K562 (cell line): ENCODE results near the gene CFAP90. TPM values are rescaled to one million over a fixed set of nuclear protein-coding genes. Genes with fewer than 3 reads are reported as not detected.

Experiments
- ATAC-seq: fragments of 200-7000 bp; cut with Tn5 transposase; 3 replicates; pipeline ENCODE4 v1.9.1; 2020; ENCODE audit warnings: moderate library complexity
- BruUV-seq: library from RNA; stranded (reverse); fragments of 400-500 nt; replicated peaks from 2 replicates; lab custom pipeline; 2021; lab: Mats Ljungman, UMichigan
- CTCF ChIA-PET: fragments of 300-600 bp; formaldehyde crosslinking; extraction: SDS; loops from one replicate; lab custom pipeline; 2021; ENCODE audit warnings: low intra/inter-chr PET ratio; lab: Yijun Ruan, JAX
- POLR2A ChIA-PET: fragments of 300-600, 350-650 bp; sonication (Branson Sonifier 250); formaldehyde crosslinking; extraction: SDS; loops from one replicate; lab custom pipeline; 2021; ENCODE audit warnings: antibody characterized with exemption, inconsistent platforms; lab: Yijun Ruan, JAX
- DNase-seq, 4 experiments: peaks; one replicate each; pipeline versions ENCODE4 v3.0.0 to v3.0.0-alpha.2; 2011 to 2018; ENCODE audit warnings: low spot score in 3 of 4, mixed read lengths in 3 of 4; ENCODE audit errors: extremely low read depth in 1 of 4
- FAIRE-seq: peaks from 2 replicates; lab custom pipeline; 2011; peaks lifted over from hg19 to GRCh38; lab: Jason Lieb, UNC
- H2AFZ ChIP-seq: 2 replicates; pipeline ENCODE4 v1.6.0; 2011; ENCODE audit warnings: low read depth, low read length, control low read depth, inconsistent platforms
- H3K27ac ChIP-seq: fragments of 200-600 bp; 3 replicates; pipeline ENCODE4 v1.8.0; 2011; ENCODE audit warnings: low read depth, mild to moderate bottlenecking, control low read depth, inconsistent platforms, low read length, moderate library complexity, mixed read lengths; ENCODE audit errors: extremely low read depth
- H3K27me3 ChIP-seq, 2 experiments: fragments of 300-600 bp in 1 of 2; 2 replicates in 1 of 2; 3 replicates in 1 of 2; pipeline versions ENCODE4 v1.6.0 to v1.8.0; 2011; ENCODE audit warnings: inconsistent platforms in 2 of 2, low read length in 2 of 2, mild to moderate bottlenecking in 1 of 2, mixed read lengths in 1 of 2, moderate library complexity in 1 of 2; ENCODE audit not compliant: control insufficient read depth in 2 of 2, insufficient read depth in 2 of 2
- H3K36me3 ChIP-seq: fragments of 300-600 bp; 3 replicates; pipeline ENCODE4 v1.8.0; 2011; ENCODE audit warnings: mild to moderate bottlenecking, low read length, inconsistent platforms; ENCODE audit not compliant: control insufficient read depth, insufficient read depth
- H3K4me1 ChIP-seq, 2 experiments: fragments of 200-600 bp in 1 of 2; replicated peaks in 1 of 2; 2 replicates in 1 of 2; 3 replicates in 1 of 2; pipeline versions ENCODE4 v1.5.1 to v1.8.0; 2011; ENCODE audit warnings: inconsistent platforms in 2 of 2, low read length in 2 of 2, mild to moderate bottlenecking in 1 of 2, mixed read lengths in 1 of 2, moderate library complexity in 1 of 2; ENCODE audit not compliant: control insufficient read depth in 2 of 2, insufficient read depth in 2 of 2
- H3K4me2 ChIP-seq: 2 replicates; pipeline ENCODE4 v1.6.1; 2011; ENCODE audit warnings: low read length, control low read depth, inconsistent platforms, mixed read lengths; ENCODE audit not compliant: insufficient read depth
- H3K4me3 ChIP-seq: fragments of 200-600 bp; sonication (generic), shearing (Covaris generic); 2 replicates; pipeline ENCODE4 v1.5.1; 2016; ENCODE audit warnings: control low read depth, inconsistent platforms
- H3K79me2 ChIP-seq: fragments of 200-600 bp; 3 replicates; pipeline ENCODE4 v1.8.0; 2011; ENCODE audit warnings: low read length, inconsistent platforms; ENCODE audit not compliant: control insufficient read depth, insufficient read depth
- H3K9ac ChIP-seq, 2 experiments: 2 replicates each; pipeline versions ENCODE4 v1.6.0 to v1.6.1; 2011; ENCODE audit warnings: low read depth in 2 of 2, low read length in 2 of 2, control low read depth in 1 of 2, inconsistent platforms in 1 of 2, mild to moderate bottlenecking in 1 of 2, mixed read lengths in 1 of 2; ENCODE audit not compliant: insufficient read depth in 1 of 2
- H3K9me1 ChIP-seq: one replicate; pipeline ENCODE4 v1.6.0; 2011; ENCODE audit warnings: inconsistent platforms, mild to moderate bottlenecking, low read length, moderate library complexity; ENCODE audit not compliant: control insufficient read depth, insufficient read depth
- H3K9me3 ChIP-seq: replicated peaks from 2 replicates; pipeline ENCODE4 v1.5.1; 2011; ENCODE audit warnings: low read depth, low read length, inconsistent platforms; ENCODE audit not compliant: control insufficient read depth, insufficient read depth
- H4K20me1 ChIP-seq: replicated peaks from 2 replicates; pipeline ENCODE4 v1.6.1; 2011; ENCODE audit warnings: low read length, inconsistent platforms, mixed read lengths; ENCODE audit not compliant: control insufficient read depth, insufficient read depth
- E2F3 ChIP-seq: fragments of 250-450 bp; sonication (Bioruptor Pico); IDR thresholded peaks from 2 replicates; pipeline ENCODE4 v1.4.0; 2020; ENCODE audit warnings: mild to moderate bottlenecking
- ELF2 ChIP-seq: fragments of 250-450 bp; sonication (Bioruptor Pico); IDR thresholded peaks from 2 replicates; pipeline ENCODE4 v1.5.0; 2021; ENCODE audit warnings: mild to moderate bottlenecking
- RBFOX2 ChIP-seq: fragments of 200-400 bp; formaldehyde crosslinking; IDR thresholded peaks from 2 replicates; pipeline ENCODE4 v1.6.1; 2017; ENCODE audit warnings: low read depth, mild to moderate bottlenecking, low read length, moderate library complexity
- SMAD2 ChIP-seq: fragments of 150-350 bp; IDR thresholded peaks from 2 replicates; pipeline ENCODE4 v1.6.1; 2014; ENCODE audit warnings: low read depth, mild to moderate bottlenecking, low read length
- STAT5B ChIP-seq: fragments of 250-450 bp; sonication (Bioruptor Pico); IDR thresholded peaks from 2 replicates; pipeline ENCODE4 v1.8.0; 2021; ENCODE audit warnings: mild to moderate bottlenecking, inconsistent platforms
- U2AF1 ChIP-seq: fragments of 200-400 bp; formaldehyde crosslinking; optimal IDR thresholded peaks from 2 replicates; pipeline ENCODE3; 2017; ENCODE audit warnings: mild to moderate bottlenecking, low read depth, low read length, moderate library complexity
- ZFPM2 ChIP-seq: fragments of 250-450 bp; sonication (Bioruptor Pico); IDR thresholded peaks from 2 replicates; pipeline ENCODE4 v1.5.1; 2022; ENCODE audit warnings: mild to moderate bottlenecking
- ZNF24 ChIP-seq: fragments of 450-650 bp; IDR thresholded peaks from 2 replicates; pipeline ENCODE4 v1.6.1; 2016
- ZNF444 ChIP-seq: fragments of 250-450 bp; sonication (Bioruptor Pico); IDR thresholded peaks from 2 replicates; pipeline ENCODE4 v1.4.0; 2020; ENCODE audit warnings: mild to moderate bottlenecking, moderate library complexity
- WGBS: fragments of 100-300 bp; shearing (Covaris generic); methylation state at CpG from one replicate; pipeline ENCODE4 v1.1.6; 2016; ENCODE audit warnings: low coverage, mixed read lengths; ENCODE audit not compliant: insufficient coverage; ENCODE audit errors: missing lambda C conversion rate; 5-methylcytosine and 5-hydroxymethylcytosine counted together
- in situ Hi-C: fragments of 300-500 bp; cut with MboI; formaldehyde crosslinking; loops from 4 replicates; pipeline ENCODE4 v1.15.0; 2018; ENCODE audit warnings: inconsistent platforms, mixed read lengths
- intact Hi-C: fragments of 100-400 bp; cut with micrococcal nuclease; formaldehyde crosslinking; loops from 2 replicates; pipeline ENCODE4 v1.14.2; 2022
- polyA plus RNA-seq, 8 experiments: library from polyadenylated mRNA; depleted of rRNA in 4 of 8; stranded (reverse) in 5 of 8; unstranded in 3 of 8; fragments of >200 nt; fragmentation: Nextera tagmentation in 2 of 8; fragmentation: Illumina TruSeq in 1 of 8; extraction: Ambion mirVana in 2 of 8; extraction: Trizol in 1 of 8; gene quantifications; 2 replicates each; pipeline versions ENCODE4 v1.2.1 to v1.2.3, GENCODE V29; 2011 to 2014; ENCODE audit warnings: inconsistent platforms in 1 of 8, missing spikeins in 1 of 8
- total RNA-seq, 7 experiments: library from RNA; depleted of rRNA in 6 of 7; stranded (reverse); fragments of >200 nt in 6 of 7; fragmentation: Illumina TruSeq in 2 of 7; extraction: Trizol in 2 of 7; gene quantifications; 2 replicates each; pipeline versions ENCODE4 v1.2.1 to v1.2.3, GENCODE V29; 2011 to 2021; ENCODE audit warnings: low replicate concordance in 1 of 7
- TF ChIP-seq, protein P1 (sequence below): IDR thresholded peaks from 2 replicates; pipeline ENCODE4 v1.6.1; 2011; ENCODE audit warnings: borderline replicate concordance, low read depth, mild to moderate bottlenecking, moderate library complexity, low read length; ENCODE audit not compliant: insufficient read depth, poor library complexity, severe bottlenecking
- TF ChIP-seq, protein P2 (sequence below): fragments of 250-450 bp; sonication (Bioruptor Pico); IDR thresholded peaks from 2 replicates; pipeline ENCODE4 v1.5.0; 2021
- TF ChIP-seq, protein P3 (sequence below): fragments of 250-450 bp; sonication (Bioruptor Pico); IDR thresholded peaks from 2 replicates; pipeline ENCODE4 v1.8.0; 2021; ENCODE audit warnings: mild to moderate bottlenecking, moderate library complexity
- TF ChIP-seq, protein P4 (sequence below): IDR thresholded peaks from 2 replicates; pipeline ENCODE4 v1.6.1; 2016; ENCODE audit warnings: missing genetic modification characterization, missing compliant biosample characterization
- TF ChIP-seq, protein P5 (sequence below): fragments of 250-450 bp; sonication (Bioruptor Pico); IDR thresholded peaks from 2 replicates; pipeline ENCODE4 v1.6.1; 2021; ENCODE audit warnings: mild to moderate bottlenecking

CFAP90 gene
- total and polyA plus RNA-seq, 9 of the 15 experiments (the other 6 are each of a cell fraction or from before 2014, with no cell fraction given), result not detected

DNA sequence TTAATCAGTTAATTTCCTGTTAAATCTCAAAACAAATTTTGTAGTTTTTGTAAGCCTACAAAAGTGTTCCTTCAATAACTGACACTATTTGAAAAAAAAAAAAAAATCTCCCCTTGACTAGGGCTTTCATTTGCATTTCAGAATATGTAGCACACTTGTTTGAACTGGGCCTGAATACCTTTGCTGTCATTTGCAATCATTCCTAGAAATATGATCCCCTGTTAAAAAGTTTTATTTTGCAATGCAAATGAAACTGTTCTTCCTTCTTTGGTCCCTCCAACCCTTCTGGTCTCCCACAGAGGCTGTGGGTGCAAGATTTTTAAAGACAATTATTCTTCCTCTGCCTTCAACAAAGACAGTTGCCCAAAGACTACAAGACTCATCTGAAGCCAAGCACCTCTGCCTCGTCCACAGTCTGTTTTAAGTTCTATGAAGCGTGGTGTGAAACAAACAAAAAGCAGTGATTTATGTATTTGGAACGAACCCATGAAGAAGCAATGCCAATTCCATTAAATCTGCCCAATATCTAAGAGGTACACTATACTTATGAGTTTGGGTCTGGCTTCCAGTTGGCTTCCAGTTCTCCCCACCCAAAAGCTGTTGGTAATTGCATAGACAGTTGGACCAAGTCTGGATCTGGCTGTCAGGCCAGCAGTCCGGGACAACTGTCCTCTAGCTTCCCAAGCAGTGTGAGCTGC is 66.1 kb downstream of the CFAP90 start:
- no TSS peak for BruUV-seq
- Histone ChIP-seq H3K4me3 (no peak overlapping the region), H3K9ac (no peak overlapping the region), H3K9me1 (no peaks in the 10 kb centered on the region), H3K4me2 (no peak overlapping the region), H3K9me3 (no peaks in the 10 kb centered on the region), H3K27ac (no peak overlapping the region), H4K20me1 (no peaks in the 10 kb centered on the region), H3K79me2 (no peaks in the 10 kb centered on the region), H3K27me3 (peaks cover 0 to 7% of the 10 kb centered on the region in 2 experiments; a peak in 1 of 5 replicates), H3K4me1 (no peaks in the 10 kb centered on the region), H3K36me3 (no peaks in the 10 kb centered on the region), H2AFZ (no peak overlapping the region)
- DNase-seq (no peak), FAIRE-seq (no peak), ATAC-seq (no peak)
- intact Hi-C loops, result no loop called here
- in situ Hi-C loops, result no loop called here
- ChIA-PET CTCF (no interaction called here), POLR2A (no interaction called here)
- WGBS, result 0% methylated on average over 4 of the region's 4 CpGs
- TF ChIP-seq ELF2 (CRISPR knock-in tag), result no peak
- TF ChIP-seq, protein P1, sequence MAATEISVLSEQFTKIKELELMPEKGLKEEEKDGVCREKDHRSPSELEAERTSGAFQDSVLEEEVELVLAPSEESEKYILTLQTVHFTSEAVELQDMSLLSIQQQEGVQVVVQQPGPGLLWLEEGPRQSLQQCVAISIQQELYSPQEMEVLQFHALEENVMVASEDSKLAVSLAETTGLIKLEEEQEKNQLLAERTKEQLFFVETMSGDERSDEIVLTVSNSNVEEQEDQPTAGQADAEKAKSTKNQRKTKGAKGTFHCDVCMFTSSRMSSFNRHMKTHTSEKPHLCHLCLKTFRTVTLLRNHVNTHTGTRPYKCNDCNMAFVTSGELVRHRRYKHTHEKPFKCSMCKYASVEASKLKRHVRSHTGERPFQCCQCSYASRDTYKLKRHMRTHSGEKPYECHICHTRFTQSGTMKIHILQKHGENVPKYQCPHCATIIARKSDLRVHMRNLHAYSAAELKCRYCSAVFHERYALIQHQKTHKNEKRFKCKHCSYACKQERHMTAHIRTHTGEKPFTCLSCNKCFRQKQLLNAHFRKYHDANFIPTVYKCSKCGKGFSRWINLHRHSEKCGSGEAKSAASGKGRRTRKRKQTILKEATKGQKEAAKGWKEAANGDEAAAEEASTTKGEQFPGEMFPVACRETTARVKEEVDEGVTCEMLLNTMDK, result no peak
- no peak for TF ChIP-seq E2F3
- no peak for TF ChIP-seq U2AF1
- TF ChIP-seq STAT5B (CRISPR knock-in tag), result no peak
- no peak for TF ChIP-seq SMAD2
- TF ChIP-seq, protein P2, sequence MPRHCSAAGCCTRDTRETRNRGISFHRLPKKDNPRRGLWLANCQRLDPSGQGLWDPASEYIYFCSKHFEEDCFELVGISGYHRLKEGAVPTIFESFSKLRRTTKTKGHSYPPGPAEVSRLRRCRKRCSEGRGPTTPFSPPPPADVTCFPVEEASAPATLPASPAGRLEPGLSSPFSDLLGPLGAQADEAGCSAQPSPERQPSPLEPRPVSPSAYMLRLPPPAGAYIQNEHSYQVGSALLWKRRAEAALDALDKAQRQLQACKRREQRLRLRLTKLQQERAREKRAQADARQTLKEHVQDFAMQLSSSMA (CRISPR knock-in tag), result no peak
- TF ChIP-seq, protein P3, sequence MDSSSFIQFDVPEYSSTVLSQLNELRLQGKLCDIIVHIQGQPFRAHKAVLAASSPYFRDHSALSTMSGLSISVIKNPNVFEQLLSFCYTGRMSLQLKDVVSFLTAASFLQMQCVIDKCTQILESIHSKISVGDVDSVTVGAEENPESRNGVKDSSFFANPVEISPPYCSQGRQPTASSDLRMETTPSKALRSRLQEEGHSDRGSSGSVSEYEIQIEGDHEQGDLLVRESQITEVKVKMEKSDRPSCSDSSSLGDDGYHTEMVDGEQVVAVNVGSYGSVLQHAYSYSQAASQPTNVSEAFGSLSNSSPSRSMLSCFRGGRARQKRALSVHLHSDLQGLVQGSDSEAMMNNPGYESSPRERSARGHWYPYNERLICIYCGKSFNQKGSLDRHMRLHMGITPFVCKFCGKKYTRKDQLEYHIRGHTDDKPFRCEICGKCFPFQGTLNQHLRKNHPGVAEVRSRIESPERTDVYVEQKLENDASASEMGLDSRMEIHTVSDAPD (CRISPR knock-in tag), result no peak
- no peak for TF ChIP-seq RBFOX2
- TF ChIP-seq, protein P4, sequence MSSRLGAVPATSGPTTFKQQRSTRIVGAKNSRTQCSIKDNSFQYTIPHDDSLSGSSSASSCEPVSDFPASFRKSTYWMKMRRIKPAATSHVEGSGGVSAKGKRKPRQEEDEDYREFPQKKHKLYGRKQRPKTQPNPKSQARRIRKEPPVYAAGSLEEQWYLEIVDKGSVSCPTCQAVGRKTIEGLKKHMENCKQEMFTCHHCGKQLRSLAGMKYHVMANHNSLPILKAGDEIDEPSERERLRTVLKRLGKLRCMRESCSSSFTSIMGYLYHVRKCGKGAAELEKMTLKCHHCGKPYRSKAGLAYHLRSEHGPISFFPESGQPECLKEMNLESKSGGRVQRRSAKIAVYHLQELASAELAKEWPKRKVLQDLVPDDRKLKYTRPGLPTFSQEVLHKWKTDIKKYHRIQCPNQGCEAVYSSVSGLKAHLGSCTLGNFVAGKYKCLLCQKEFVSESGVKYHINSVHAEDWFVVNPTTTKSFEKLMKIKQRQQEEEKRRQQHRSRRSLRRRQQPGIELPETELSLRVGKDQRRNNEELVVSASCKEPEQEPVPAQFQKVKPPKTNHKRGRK, result no peak
- TF ChIP-seq, protein P5, sequence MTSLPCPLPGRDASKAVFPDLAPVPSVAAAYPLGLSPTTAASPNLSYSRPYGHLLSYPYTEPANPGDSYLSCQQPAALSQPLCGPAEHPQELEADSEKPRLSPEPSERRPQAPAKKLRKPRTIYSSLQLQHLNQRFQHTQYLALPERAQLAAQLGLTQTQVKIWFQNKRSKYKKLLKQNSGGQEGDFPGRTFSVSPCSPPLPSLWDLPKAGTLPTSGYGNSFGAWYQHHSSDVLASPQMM (CRISPR knock-in tag), result no peak
- no peak for TF ChIP-seq ZNF444 (CRISPR knock-in tag)
- TF ChIP-seq ZFPM2 (CRISPR knock-in tag), result no peak
- TF ChIP-seq ZNF24, result no peak
